ENCODE data around the gene EVA1C. TPM values are rescaled to one million over a fixed set of nuclear protein-coding genes. Genes with fewer than 3 reads are reported as not detected.

EVA1C gene
- total and polyA plus RNA-seq, 2 donors, result 5.0 to 26.2 TPM

- 82% methylated on average over 8 of the region's 8 CpGs for WGBS
- Histone ChIP-seq H3K9me3 (ENCODE audit: control insufficient read depth in 2 of 2, insufficient read depth in 1 of 2, low read length in 1 of 2) (peaks cover 0 to 1% of the 10 kb centered on the region in 2 donors), H3K27me3 (ENCODE audit: control insufficient read depth in 2 of 2, insufficient read depth in 1 of 2, low read length in 1 of 2) (peaks cover 28 to 63% of the 10 kb centered on the region in 2 donors), H3K4me3 (ENCODE audit: low read length in 2 of 2) (no peak overlapping the region), H3K27ac (ENCODE audit: low read depth in 1 of 2, low read length in 1 of 2) (no peak overlapping the region), H3K36me3 (ENCODE audit: control insufficient read depth in 2 of 2, insufficient read depth in 2 of 2, low read length in 1 of 2) (no peaks in the 10 kb centered on the region), H3K4me1 (ENCODE audit: control insufficient read depth in 2 of 2, insufficient read depth in 2 of 2, low read length in 2 of 2) (peaks cover 3 to 7% of the 10 kb centered on the region in 2 donors)
- DNase-seq (ENCODE audit: low read depth in 6 of 9, low spot score in 9 of 9), result no peak
Observed at GRCh38 chr21:32414579-32415358, 2.3 kb downstream of the EVA1C start.

DNA sequence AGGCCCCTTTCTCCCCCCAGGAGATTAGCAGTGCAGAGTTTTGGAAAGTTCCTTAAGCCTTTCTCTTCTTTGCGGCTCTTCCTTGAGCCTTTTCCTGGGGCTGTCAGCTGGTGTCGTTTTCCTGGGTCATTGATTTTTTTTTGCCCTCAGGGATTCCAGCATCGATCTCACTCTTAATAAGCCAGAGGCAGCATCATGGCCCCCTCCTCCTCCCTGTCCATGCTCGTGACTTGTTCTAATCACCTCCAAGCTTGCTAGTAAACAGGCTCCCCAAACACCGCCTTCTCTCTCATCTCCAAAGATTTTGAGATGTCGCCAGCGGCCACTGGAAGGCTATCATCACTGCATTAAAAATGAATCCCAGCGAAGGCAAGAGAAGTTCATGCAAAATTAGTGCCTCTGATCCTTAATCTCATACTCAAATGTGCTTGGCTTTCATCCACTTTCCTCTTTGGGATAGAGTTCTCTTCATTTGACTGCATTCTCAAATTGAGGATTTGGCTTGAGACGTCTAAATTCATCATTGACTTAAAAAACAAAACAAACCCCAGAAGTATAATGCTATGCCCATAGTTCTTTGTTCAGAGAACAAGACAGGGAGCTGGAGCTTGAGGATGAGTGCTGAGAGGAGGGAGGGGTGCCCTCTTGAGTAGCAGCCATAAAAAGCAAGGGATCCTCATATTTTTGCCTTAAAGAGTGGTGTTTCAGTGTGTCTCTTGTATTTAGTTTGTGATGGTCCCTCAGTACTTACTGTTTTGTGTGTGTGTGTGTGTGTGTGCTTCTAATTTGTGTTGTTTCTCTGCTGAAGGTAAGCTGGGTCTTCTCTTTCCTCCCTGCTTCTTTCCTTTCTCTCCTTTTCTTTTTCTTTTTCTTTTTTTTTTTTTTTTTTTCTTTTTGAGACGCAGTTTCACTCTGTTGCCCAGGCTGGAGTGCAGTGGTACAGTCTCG lies 3.2 kb downstream of the EVA1C start:
- H3K27me3 ChIP-seq (ENCODE audit: control insufficient read depth in 2 of 2, insufficient read depth in 1 of 2, low read length in 1 of 2), result peaks cover 26 to 54% of the 10 kb centered on the region in 2 donors
- H3K36me3 ChIP-seq (ENCODE audit: control insufficient read depth in 2 of 2, insufficient read depth in 2 of 2, low read length in 1 of 2), result no peaks in the 10 kb centered on the region
- no peak overlapping the region for H3K4me3 ChIP-seq (ENCODE audit: low read length in 2 of 2)
- no peak for DNase-seq (ENCODE audit: low read depth in 6 of 9, low spot score in 9 of 9)
- H3K9me3 ChIP-seq (ENCODE audit: control insufficient read depth in 2 of 2, insufficient read depth in 1 of 2, low read length in 1 of 2), result peaks cover 0 to 1% of the 10 kb centered on the region in 2 donors
- 93% methylated on average over 11 of the region's 11 CpGs for WGBS
- peaks cover 3 to 7% of the 10 kb centered on the region in 2 donors for H3K4me1 ChIP-seq (ENCODE audit: control insufficient read depth in 2 of 2, insufficient read depth in 2 of 2, low read length in 2 of 2)
- no peak overlapping the region for H3K27ac ChIP-seq (ENCODE audit: low read depth in 1 of 2, low read length in 1 of 2)

DNA sequence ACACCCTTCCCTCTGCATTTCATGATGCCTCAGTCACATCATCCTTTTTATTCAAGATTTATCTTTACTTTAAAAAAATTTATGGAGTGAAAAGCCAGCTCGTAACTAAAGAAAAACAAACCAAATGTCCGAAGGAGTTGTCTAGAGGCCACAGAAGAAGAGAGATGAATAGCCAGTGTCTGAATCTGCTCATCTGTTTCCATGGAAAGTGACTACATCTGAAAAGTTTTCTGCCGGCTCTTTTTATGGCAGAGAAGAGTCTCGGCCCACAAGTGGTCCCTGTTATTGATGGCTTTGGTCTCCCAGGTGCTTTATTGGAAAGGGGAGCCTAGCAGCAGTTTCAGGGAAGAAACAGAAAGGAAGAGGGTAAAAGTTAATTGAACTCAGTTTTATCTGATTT lies 5.6 kb downstream of the EVA1C start:
- Histone ChIP-seq H3K27me3 (ENCODE audit: control insufficient read depth in 2 of 2, insufficient read depth in 1 of 2, low read length in 1 of 2) (peaks cover 6 to 31% of the 10 kb centered on the region in 2 donors), H3K27ac (ENCODE audit: low read depth in 1 of 2, low read length in 1 of 2) (no peak overlapping the region), H3K9me3 (ENCODE audit: control insufficient read depth in 2 of 2, insufficient read depth in 1 of 2, low read length in 1 of 2) (no peaks in the 10 kb centered on the region), H3K36me3 (ENCODE audit: control insufficient read depth in 2 of 2, insufficient read depth in 2 of 2, low read length in 1 of 2) (no peaks in the 10 kb centered on the region), H3K4me1 (ENCODE audit: control insufficient read depth in 2 of 2, insufficient read depth in 2 of 2, low read length in 2 of 2) (no peaks in the 10 kb centered on the region), H3K4me3 (ENCODE audit: low read length in 2 of 2) (no peak overlapping the region)
- WGBS, result 95% methylated on average over 4 of the region's 4 CpGs
- DNase-seq (ENCODE audit: low read depth in 6 of 9, low spot score in 9 of 9), result no peak

DNA sequence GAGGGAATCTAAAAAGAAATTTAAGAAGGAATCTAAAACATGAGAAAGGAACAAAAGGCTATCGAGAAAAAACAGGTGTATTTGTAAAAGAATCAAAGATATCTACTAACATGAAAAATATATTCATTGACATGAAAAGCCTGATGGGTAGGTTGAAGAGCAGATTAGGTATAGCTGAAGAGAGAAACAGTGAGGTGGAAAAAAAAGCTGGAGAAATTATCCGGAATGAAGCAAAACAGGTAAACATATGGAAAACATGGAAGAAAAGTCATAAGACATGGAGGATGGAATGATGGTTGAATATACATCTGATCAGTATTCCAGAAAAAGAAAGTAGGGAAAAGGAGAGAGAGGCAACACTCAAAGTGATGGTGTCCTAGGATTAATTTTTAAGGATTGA lies 9.6 kb downstream of the EVA1C start:
- WGBS, result 96% methylated on average over 2 of the region's 2 CpGs
- Histone ChIP-seq H3K4me1 (ENCODE audit: control insufficient read depth in 2 of 2, insufficient read depth in 2 of 2, low read length in 2 of 2) (no peaks in the 10 kb centered on the region), H3K9me3 (ENCODE audit: control insufficient read depth in 2 of 2, insufficient read depth in 1 of 2, low read length in 1 of 2) (no peaks in the 10 kb centered on the region), H3K27me3 (ENCODE audit: control insufficient read depth in 2 of 2, insufficient read depth in 1 of 2, low read length in 1 of 2) (peaks cover 0 to 2% of the 10 kb centered on the region in 2 donors), H3K4me3 (ENCODE audit: low read length in 2 of 2) (no peak overlapping the region), H3K36me3 (ENCODE audit: control insufficient read depth in 2 of 2, insufficient read depth in 2 of 2, low read length in 1 of 2) (no peaks in the 10 kb centered on the region), H3K27ac (ENCODE audit: low read depth in 1 of 2, low read length in 1 of 2) (no peak overlapping the region)
- no peak for DNase-seq (ENCODE audit: low read depth in 6 of 9, low spot score in 9 of 9)

- no peak overlapping the region for H3K4me3 ChIP-seq (ENCODE audit: low read length in 2 of 2)
- WGBS, result 94% methylated on average over 9 of the region's 9 CpGs
- H3K9me3 ChIP-seq (ENCODE audit: control insufficient read depth in 2 of 2, insufficient read depth in 1 of 2, low read length in 1 of 2), result no peaks in the 10 kb centered on the region
- H3K36me3 ChIP-seq (ENCODE audit: control insufficient read depth in 2 of 2, insufficient read depth in 2 of 2, low read length in 1 of 2), result no peaks in the 10 kb centered on the region
- peaks cover 0 to 2% of the 10 kb centered on the region in 2 donors for H3K27me3 ChIP-seq (ENCODE audit: control insufficient read depth in 2 of 2, insufficient read depth in 1 of 2, low read length in 1 of 2)
- no peaks in the 10 kb centered on the region for H3K4me1 ChIP-seq (ENCODE audit: control insufficient read depth in 2 of 2, insufficient read depth in 2 of 2, low read length in 2 of 2)
- H3K27ac ChIP-seq (ENCODE audit: low read depth in 1 of 2, low read length in 1 of 2), result no peak overlapping the region
- DNase-seq (ENCODE audit: low read depth in 6 of 9, low spot score in 9 of 9), result no peak
Observed at GRCh38 chr21:32423320-32424190, 11.0 kb downstream of the EVA1C start.

- Histone ChIP-seq H3K27me3 (ENCODE audit: control insufficient read depth in 2 of 2, insufficient read depth in 1 of 2, low read length in 1 of 2) (peaks cover 0 to 2% of the 10 kb centered on the region in 2 donors), H3K4me3 (ENCODE audit: low read length in 2 of 2) (no peak overlapping the region), H3K4me1 (ENCODE audit: control insufficient read depth in 2 of 2, insufficient read depth in 2 of 2, low read length in 2 of 2) (no peaks in the 10 kb centered on the region), H3K9me3 (ENCODE audit: control insufficient read depth in 2 of 2, insufficient read depth in 1 of 2, low read length in 1 of 2) (no peaks in the 10 kb centered on the region), H3K27ac (ENCODE audit: low read depth in 1 of 2, low read length in 1 of 2) (no peak overlapping the region), H3K36me3 (ENCODE audit: control insufficient read depth in 2 of 2, insufficient read depth in 2 of 2, low read length in 1 of 2) (no peaks in the 10 kb centered on the region)
- WGBS, result 92% methylated on average over 2 of the region's 2 CpGs
- no peak for DNase-seq (ENCODE audit: low read depth in 6 of 9, low spot score in 9 of 9)
Observed at GRCh38 chr21:32424191-32424535, 11.7 kb downstream of the EVA1C start.

DNA sequence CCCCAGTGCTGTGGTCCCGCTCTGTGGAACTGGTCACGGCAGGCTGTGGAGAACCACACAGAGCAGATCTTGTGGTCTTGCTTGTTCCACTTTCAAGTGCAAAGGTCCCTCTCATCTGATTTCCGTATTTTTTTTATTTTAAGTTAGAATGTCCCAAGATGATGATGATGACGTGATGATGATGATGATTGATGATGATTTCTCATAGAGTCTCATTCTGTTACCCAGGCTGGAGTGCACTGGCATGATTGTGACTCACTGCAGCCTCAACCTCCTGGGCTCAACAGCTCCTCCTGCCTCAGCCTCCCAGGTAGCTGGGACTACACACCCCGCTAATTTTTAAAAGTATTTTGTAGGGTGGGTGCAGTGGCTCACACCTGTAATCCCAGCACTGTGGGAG lies 12.2 kb downstream of the EVA1C start:
- DNase-seq (ENCODE audit: low read depth in 6 of 9, low spot score in 9 of 9), result no peak
- Histone ChIP-seq H3K36me3 (ENCODE audit: control insufficient read depth in 2 of 2, insufficient read depth in 2 of 2, low read length in 1 of 2) (no peaks in the 10 kb centered on the region), H3K27ac (ENCODE audit: low read depth in 1 of 2, low read length in 1 of 2) (no peak overlapping the region), H3K9me3 (ENCODE audit: control insufficient read depth in 2 of 2, insufficient read depth in 1 of 2, low read length in 1 of 2) (no peaks in the 10 kb centered on the region), H3K27me3 (ENCODE audit: control insufficient read depth in 2 of 2, insufficient read depth in 1 of 2, low read length in 1 of 2) (peaks cover 0 to 2% of the 10 kb centered on the region in 2 donors), H3K4me1 (ENCODE audit: control insufficient read depth in 2 of 2, insufficient read depth in 2 of 2, low read length in 2 of 2) (no peaks in the 10 kb centered on the region), H3K4me3 (ENCODE audit: low read length in 2 of 2) (no peak overlapping the region)
- WGBS, result 96% methylated on average over 5 of the region's 5 CpGs

DNA sequence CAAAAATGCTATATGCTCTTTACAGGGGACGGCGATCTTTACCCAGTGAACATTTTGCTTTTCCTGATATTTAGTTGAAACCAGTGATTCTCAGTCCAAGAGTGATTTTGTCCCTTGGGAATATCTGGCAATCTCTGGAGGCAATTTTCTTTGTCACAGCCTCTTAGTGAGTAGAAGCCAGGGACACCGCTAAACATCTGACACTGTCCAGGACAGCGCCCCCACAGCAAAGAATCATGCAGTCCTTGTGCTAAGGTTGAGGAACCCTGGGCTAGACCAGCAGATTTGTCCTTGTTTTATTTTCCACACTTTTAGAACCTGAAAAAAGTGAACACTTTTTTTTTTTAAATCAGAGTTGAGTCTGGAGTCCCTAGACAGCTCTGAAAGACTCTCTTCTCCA lies 13.1 kb downstream of the EVA1C start:
- H3K27me3 ChIP-seq (ENCODE audit: control insufficient read depth in 2 of 2, insufficient read depth in 1 of 2, low read length in 1 of 2), result peaks cover 0 to 2% of the 10 kb centered on the region in 2 donors
- no peaks in the 10 kb centered on the region for H3K36me3 ChIP-seq (ENCODE audit: control insufficient read depth in 2 of 2, insufficient read depth in 2 of 2, low read length in 1 of 2)
- 94% methylated on average over 4 of the region's 4 CpGs for WGBS
- DNase-seq (ENCODE audit: low read depth in 6 of 9, low spot score in 9 of 9), result no peak
- H3K4me3 ChIP-seq (ENCODE audit: low read length in 2 of 2), result no peak overlapping the region
- no peaks in the 10 kb centered on the region for H3K4me1 ChIP-seq (ENCODE audit: control insufficient read depth in 2 of 2, insufficient read depth in 2 of 2, low read length in 2 of 2)
- H3K9me3 ChIP-seq (ENCODE audit: control insufficient read depth in 2 of 2, insufficient read depth in 1 of 2, low read length in 1 of 2), result no peaks in the 10 kb centered on the region
- H3K27ac ChIP-seq (ENCODE audit: low read depth in 1 of 2, low read length in 1 of 2), result peak overlapping the region in 1 of 2 donors; percentile 0
